ENCODE results near the gene BNIP1.

The BNIP1 gene

GRCh38 chr5:173202266-173202875 lies 58.0 kb downstream of the BNIP1 start:
- DNase-seq (ENCODE audit: low spot score): no peak
- no peak for TF ChIP-seq CTCF (IDR thresholded peaks at IDR 0.05; ENCODE audit: extremely low read depth, insufficient read depth, missing control alignments)
- in situ Hi-C loops (cut with MboI; ENCODE audit: low pct_unique_long_range_greater_than_20kb, low sequenced_read_pairs, unreplicated experiment): loop anchor here (25.0 kb wide), 1 partner anchor 490 kb away; no protein-coding TSS in a partner anchor

- in situ Hi-C loops (cut with MboI; ENCODE audit: low pct_unique_long_range_greater_than_20kb, low sequenced_read_pairs, unreplicated experiment): loop anchor here (25.0 kb wide), 1 partner anchor 492 kb away; no protein-coding TSS in a partner anchor
- peak; percentile 77 for TF ChIP-seq CTCF (IDR thresholded peaks at IDR 0.05; ENCODE audit: extremely low read depth, insufficient read depth, missing control alignments)
- no peak for DNase-seq (ENCODE audit: low spot score)
These were observed 60.1 kb downstream of the BNIP1 start for GRCh38 chr5:173204185-173204979.

GRCh38 chr5:173205916-173206315 lies 61.6 kb downstream of the BNIP1 start:
- TF ChIP-seq CTCF (IDR thresholded peaks at IDR 0.05; ENCODE audit: extremely low read depth, insufficient read depth, missing control alignments): no peak
- no peak for DNase-seq (ENCODE audit: low spot score)
- in situ Hi-C loops (cut with MboI; ENCODE audit: low pct_unique_long_range_greater_than_20kb, low sequenced_read_pairs, unreplicated experiment): loop anchor here (25.0 kb wide), 1 partner anchor 494 kb away; no protein-coding TSS in a partner anchor

- no peak for TF ChIP-seq CTCF (IDR thresholded peaks at IDR 0.05; ENCODE audit: extremely low read depth, insufficient read depth, missing control alignments)
- no peak for DNase-seq (ENCODE audit: low spot score)
- in situ Hi-C loops (cut with MboI; ENCODE audit: low pct_unique_long_range_greater_than_20kb, low sequenced_read_pairs, unreplicated experiment): loop anchor here (25.0 kb wide), 1 partner anchor 496 kb away; no protein-coding TSS in a partner anchor
These were observed 64.0 kb downstream of the BNIP1 start for GRCh38 chr5:173208296-173208695.

GRCh38 chr5:173210877-173211276 lies 66.5 kb downstream of the BNIP1 start:
- no peak for DNase-seq (ENCODE audit: low spot score)
- TF ChIP-seq CTCF (IDR thresholded peaks at IDR 0.05; ENCODE audit: extremely low read depth, insufficient read depth, missing control alignments): no peak
- in situ Hi-C loops (cut with MboI; ENCODE audit: low pct_unique_long_range_greater_than_20kb, low sequenced_read_pairs, unreplicated experiment): loop anchor here (25.0 kb wide), 1 partner anchor 499 kb away; no protein-coding TSS in a partner anchor

GRCh38 chr5:173211284-173211683 lies 67.0 kb downstream of the BNIP1 start:
- DNase-seq (ENCODE audit: low spot score): no peak
- in situ Hi-C loops (cut with MboI; ENCODE audit: low pct_unique_long_range_greater_than_20kb, low sequenced_read_pairs, unreplicated experiment): loop anchor here (25.0 kb wide), 1 partner anchor 499 kb away; no protein-coding TSS in a partner anchor
- no peak for TF ChIP-seq CTCF (IDR thresholded peaks at IDR 0.05; ENCODE audit: extremely low read depth, insufficient read depth, missing control alignments)
